ENCODE results near the gene SLC1A3. TPM values are rescaled to one million over a fixed set of nuclear protein-coding genes. Genes with fewer than 3 reads are reported as not detected.

Gene SLC1A3
- total RNA-seq, 1 experiment from 2014 or later, result 18.6 TPM

GRCh38 chr5:36728697-36729543 lies 122.5 kb downstream of the SLC1A3 start:
- H2BK20ac ChIP-seq (ENCODE audit: low read depth, low read length, poor library complexity, severe bottlenecking), result no peak overlapping the region
- H3T11ph ChIP-seq (ENCODE audit: low read length), result no peak overlapping the region
- no peak overlapping the region for H2BK12ac ChIP-seq (ENCODE audit: insufficient read length, low read depth, low read length)
- no peaks in the 10 kb centered on the region for H3K27me3 Mint-ChIP-seq (ENCODE audit: low read depth)
- no peak overlapping the region for H3K4me3 Mint-ChIP-seq
- no peaks in the 10 kb centered on the region for H3K9me3 ChIP-seq (ENCODE audit: control insufficient read depth, low read depth, low read length)
- no peaks in the 10 kb centered on the region for H3K9me3 Mint-ChIP-seq
- H2AFZ ChIP-seq (ENCODE audit: low read length), result no peak overlapping the region
- H3K27me3 ChIP-seq (ENCODE audit: insufficient read depth, low read length), result no peaks in the 10 kb centered on the region
- H2BK5ac ChIP-seq (ENCODE audit: insufficient read length, low read length), result no peak overlapping the region
- no peak overlapping the region for H3K14ac ChIP-seq (ENCODE audit: insufficient read depth, low read length)
- no peak overlapping the region for H2AK5ac ChIP-seq (ENCODE audit: insufficient read length, low read length)
- H3K9ac ChIP-seq (ENCODE audit: extremely low read depth, insufficient read length, low read length), result no peak overlapping the region
- H3K23ac ChIP-seq (ENCODE audit: insufficient read length, low read depth, low read length), result no peak overlapping the region
- H3K79me1 ChIP-seq (ENCODE audit: insufficient read depth, low read depth, low read length, poor library complexity, severe bottlenecking), result no peaks in the 10 kb centered on the region
- no peak overlapping the region for H4K5ac ChIP-seq (ENCODE audit: insufficient read length, low read depth, low read length)
- no peaks in the 10 kb centered on the region; the same call in 1 of the 2 replicates for H3K4me1 ChIP-seq (ENCODE audit: insufficient read depth, low read length)
- peaks cover 10 to 16% of the 10 kb centered on the region in 2 experiments for H3K4me1 Mint-ChIP-seq
- no peak overlapping the region for H2BK15ac ChIP-seq (ENCODE audit: low read depth, low read length)
- no peak overlapping the region for H4K91ac ChIP-seq (ENCODE audit: insufficient read length, low read depth, low read length)
- no peak overlapping the region for H3K18ac ChIP-seq (ENCODE audit: insufficient read length, low read depth, low read length)
- H3K27ac Mint-ChIP-seq, result no peak overlapping the region
- TF ChIP-seq CTCF (conservative IDR thresholded peaks at IDR 0.05), result peak; percentile 81
- no peaks in the 10 kb centered on the region for H3K36me3 Mint-ChIP-seq (ENCODE audit: insufficient read depth in 1 of 3, low read depth in 3 of 3)
- H3K23me2 ChIP-seq (ENCODE audit: insufficient read length, low read depth, low read length, poor library complexity, severe bottlenecking), result no peaks in the 10 kb centered on the region
- H3K79me2 ChIP-seq (ENCODE audit: insufficient read depth, low read length), result no peaks in the 10 kb centered on the region
- WGBS (ENCODE audit: extremely low coverage, insufficient read length, low lambda C conversion rate), result no CpG with 5 or more reads among the region's 6 CpGs
- H3K27ac ChIP-seq (ENCODE audit: insufficient read length, low read depth, low read length), result no peak overlapping the region
- DNase-seq, result no peak
- no peaks in the 10 kb centered on the region for H4K20me1 ChIP-seq (ENCODE audit: control insufficient read depth, insufficient read depth, insufficient read length)
- H4K8ac ChIP-seq (replicated peaks; ENCODE audit: insufficient read length, low read depth, low read length), result no peak overlapping the region
- no peak overlapping the region for H3K56ac ChIP-seq (ENCODE audit: insufficient read length, low read depth, low read length)
- H3K4me2 ChIP-seq (ENCODE audit: insufficient read depth, insufficient read length, low read length), result no peak overlapping the region
- H3K4ac ChIP-seq (ENCODE audit: low read depth, low read length), result no peak overlapping the region
- no peak overlapping the region for H2BK120ac ChIP-seq (ENCODE audit: low read depth, low read length, poor library complexity, severe bottlenecking)

Data from H9 (cell line).